ENCODE data around the gene MYO16. TPM values are rescaled to one million over a fixed set of nuclear protein-coding genes. Genes with fewer than 3 reads are reported as not detected.

The MYO16 gene
- total and polyA plus RNA-seq, 2 of the 4 experiments (the other 2 are of a cell fraction) = under 0.01 to 0.03 TPM

GRCh38 chr13:108734676-108735075 lies 105.3 kb downstream of the MYO16 start:
- Histone ChIP-seq H3K23ac (ENCODE audit: low read depth, low read length) (no peak overlapping the region), H2BK20ac (ENCODE audit: low read depth, low read length) (no peak overlapping the region), H4K91ac (ENCODE audit: insufficient read depth, low read depth, low read length) (no peak overlapping the region), H2BK15ac (ENCODE audit: low read depth, low read length) (no peak overlapping the region), H2AK9ac (replicated peaks; ENCODE audit: low read depth, low read length, poor library complexity) (no peak overlapping the region), H3K79me1 (ENCODE audit: low read depth in 1 of 2, low read length in 2 of 2) (no peaks in the 10 kb centered on the region), H3K4me2 (ENCODE audit: low read depth, low read length) (no peak overlapping the region), H2BK5ac (ENCODE audit: low read depth, low read length, poor library complexity, severe bottlenecking) (no peak overlapping the region), H3K27ac (ENCODE audit: insufficient read depth, low read length) (no peak overlapping the region), H2AFZ (replicated peaks; ENCODE audit: low read length, poor library complexity) (no peak overlapping the region), H3K9me1 (ENCODE audit: insufficient read depth, low read length) (no peaks in the 10 kb centered on the region), H3K36me3 (ENCODE audit: control insufficient read depth, insufficient read depth, low read length) (no peaks in the 10 kb centered on the region), H3K4me3 (ENCODE audit: insufficient read depth, low read depth, low read length) (no peak overlapping the region), H4K20me1 (ENCODE audit: insufficient read depth, low read length) (no peaks in the 10 kb centered on the region), H3K14ac (replicated peaks; ENCODE audit: low read depth, low read length) (no peak overlapping the region), H3K9me3 (ENCODE audit: control insufficient read depth, insufficient read depth, low read length) (peaks cover 2% of the 10 kb centered on the region; the same call in 1 of the 2 replicates), H3K56ac (ENCODE audit: extremely low read depth, insufficient read depth, low read length) (no peak overlapping the region), H3K4me1 (ENCODE audit: control insufficient read depth, insufficient read depth, low read length) (no peaks in the 10 kb centered on the region), H4K5ac (ENCODE audit: low read depth, low read length) (no peak overlapping the region), H3K9ac (ENCODE audit: low read depth, low read length) (no peak overlapping the region), H4K8ac (ENCODE audit: low read depth in 2 of 2, low read length in 2 of 2) (no peak overlapping the region), H2BK120ac (ENCODE audit: low read depth, low read length) (no peak overlapping the region), H3K27me3 (ENCODE audit: control insufficient read depth, insufficient read depth, low read length) (no peaks in the 10 kb centered on the region), H2AK5ac (ENCODE audit: low read depth, low read length) (no peak overlapping the region), H3K18ac (ENCODE audit: low read depth, low read length) (no peak overlapping the region), H3K4ac (ENCODE audit: low read depth, low read length) (no peak overlapping the region)
- in situ Hi-C loops (cut with MboI; ENCODE audit: low sequenced_read_pairs) = no loop called here
- no peak for DNase-seq
- no TSS peak for BruUV-seq (replicated peaks)
- no CpG with 5 or more reads among the region's 4 CpGs for WGBS, 2 experiments (ENCODE audit: extremely low coverage in 2 of 2, insufficient read length in 1 of 2)
- dilution Hi-C loops (cut with HindIII; ENCODE audit: low sequenced_read_pairs, unreplicated experiment) = no loop called here
- no peak for TF ChIP-seq MAZ (IDR thresholded peaks at IDR 0.05; ENCODE audit: borderline replicate concordance, low read depth, low read length)
- no peak for TF ChIP-seq RFX5 (IDR thresholded peaks at IDR 0.05; ENCODE audit: low read depth, low read length)
- no peak for TF ChIP-seq BHLHE40 (IDR thresholded peaks at IDR 0.05; ENCODE audit: low read depth, low read length)
- no peak for TF ChIP-seq NFE2L2 (IDR thresholded peaks at IDR 0.05; ENCODE audit: low read depth, low read length)
- no peak for TF ChIP-seq RAD21 (IDR thresholded peaks at IDR 0.05; ENCODE audit: low read length)
- TF ChIP-seq ELK1 (IDR thresholded peaks at IDR 0.05; ENCODE audit: borderline replicate concordance, low read depth, low read length) = no peak
- TF ChIP-seq RCOR1 (IDR thresholded peaks at IDR 0.05; ENCODE audit: insufficient replicate concordance, low read length) = no peak
- TF ChIP-seq CEBPB (IDR thresholded peaks at IDR 0.05; ENCODE audit: low read depth, low read length) = no peak
- TF ChIP-seq MAFK (IDR thresholded peaks at IDR 0.05; ENCODE audit: low read depth, low read length) = no peak
- TF ChIP-seq, protein P1, sequence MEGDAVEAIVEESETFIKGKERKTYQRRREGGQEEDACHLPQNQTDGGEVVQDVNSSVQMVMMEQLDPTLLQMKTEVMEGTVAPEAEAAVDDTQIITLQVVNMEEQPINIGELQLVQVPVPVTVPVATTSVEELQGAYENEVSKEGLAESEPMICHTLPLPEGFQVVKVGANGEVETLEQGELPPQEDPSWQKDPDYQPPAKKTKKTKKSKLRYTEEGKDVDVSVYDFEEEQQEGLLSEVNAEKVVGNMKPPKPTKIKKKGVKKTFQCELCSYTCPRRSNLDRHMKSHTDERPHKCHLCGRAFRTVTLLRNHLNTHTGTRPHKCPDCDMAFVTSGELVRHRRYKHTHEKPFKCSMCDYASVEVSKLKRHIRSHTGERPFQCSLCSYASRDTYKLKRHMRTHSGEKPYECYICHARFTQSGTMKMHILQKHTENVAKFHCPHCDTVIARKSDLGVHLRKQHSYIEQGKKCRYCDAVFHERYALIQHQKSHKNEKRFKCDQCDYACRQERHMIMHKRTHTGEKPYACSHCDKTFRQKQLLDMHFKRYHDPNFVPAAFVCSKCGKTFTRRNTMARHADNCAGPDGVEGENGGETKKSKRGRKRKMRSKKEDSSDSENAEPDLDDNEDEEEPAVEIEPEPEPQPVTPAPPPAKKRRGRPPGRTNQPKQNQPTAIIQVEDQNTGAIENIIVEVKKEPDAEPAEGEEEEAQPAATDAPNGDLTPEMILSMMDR (conservative IDR thresholded peaks at IDR 0.05; ENCODE audit: low read depth, low read length) = no peak
- no peak for TF ChIP-seq SMC3 (IDR thresholded peaks at IDR 0.05; ENCODE audit: low read depth, low read length)
- TF ChIP-seq FOS (IDR thresholded peaks at IDR 0.05; ENCODE audit: low read depth, low read length) = no peak
- TF ChIP-seq CHD1 (IDR thresholded peaks at IDR 0.05; ENCODE audit: low read depth, low read length) = no peak
- no peak for TF ChIP-seq USF2 (IDR thresholded peaks at IDR 0.05; ENCODE audit: low read depth, low read length)
- TF ChIP-seq POLR2A (IDR thresholded peaks at IDR 0.05; ENCODE audit: low read depth, low read length) = no peak
- POLR2A ChIA-PET (ENCODE audit: unreplicated experiment) = no interaction called here
- ATAC-seq (ENCODE audit: low read depth) = no peak
- CTCF ChIA-PET = no interaction called here
- intact Hi-C loops (cut with micrococcal nuclease) = no loop called here
